ENCODE measurements around the gene CGN.

Gene CGN

DNA sequence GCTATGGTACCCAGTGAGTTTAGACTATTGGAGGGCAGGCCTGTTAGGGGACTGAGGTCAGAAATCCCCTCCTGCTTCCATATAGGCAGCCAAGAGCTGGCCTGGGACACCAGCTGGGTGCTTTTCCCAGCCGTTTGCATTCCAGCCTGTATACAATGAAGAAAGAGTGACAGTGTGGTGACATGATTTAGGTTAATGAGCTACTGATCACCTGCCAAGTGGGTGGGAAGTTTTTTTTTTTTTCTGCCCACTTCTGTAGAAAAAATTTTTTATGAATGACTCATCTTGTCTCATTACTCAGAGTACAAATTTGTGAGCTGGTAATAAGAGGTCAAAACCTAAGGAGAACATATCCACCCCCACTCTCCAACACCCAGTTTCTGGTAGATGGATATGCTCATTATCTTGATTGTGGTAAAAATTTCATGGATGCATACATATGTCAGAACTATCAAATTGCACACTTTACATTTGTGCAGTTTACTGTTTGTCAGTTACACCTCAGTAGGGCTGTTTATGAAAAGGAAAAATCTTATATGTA lies 16.4 kb upstream of the CGN start:
- no peak overlapping the region for H3K4me3 ChIP-seq (replicated peaks; ENCODE audit: low read depth, low read length)
- H3K36me3 ChIP-seq (ENCODE audit: control insufficient read depth, insufficient read depth, low read length) = no peaks in the 10 kb centered on the region
- TF ChIP-seq, protein P1, sequence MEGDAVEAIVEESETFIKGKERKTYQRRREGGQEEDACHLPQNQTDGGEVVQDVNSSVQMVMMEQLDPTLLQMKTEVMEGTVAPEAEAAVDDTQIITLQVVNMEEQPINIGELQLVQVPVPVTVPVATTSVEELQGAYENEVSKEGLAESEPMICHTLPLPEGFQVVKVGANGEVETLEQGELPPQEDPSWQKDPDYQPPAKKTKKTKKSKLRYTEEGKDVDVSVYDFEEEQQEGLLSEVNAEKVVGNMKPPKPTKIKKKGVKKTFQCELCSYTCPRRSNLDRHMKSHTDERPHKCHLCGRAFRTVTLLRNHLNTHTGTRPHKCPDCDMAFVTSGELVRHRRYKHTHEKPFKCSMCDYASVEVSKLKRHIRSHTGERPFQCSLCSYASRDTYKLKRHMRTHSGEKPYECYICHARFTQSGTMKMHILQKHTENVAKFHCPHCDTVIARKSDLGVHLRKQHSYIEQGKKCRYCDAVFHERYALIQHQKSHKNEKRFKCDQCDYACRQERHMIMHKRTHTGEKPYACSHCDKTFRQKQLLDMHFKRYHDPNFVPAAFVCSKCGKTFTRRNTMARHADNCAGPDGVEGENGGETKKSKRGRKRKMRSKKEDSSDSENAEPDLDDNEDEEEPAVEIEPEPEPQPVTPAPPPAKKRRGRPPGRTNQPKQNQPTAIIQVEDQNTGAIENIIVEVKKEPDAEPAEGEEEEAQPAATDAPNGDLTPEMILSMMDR (IDR thresholded peaks at IDR 0.05; ENCODE audit: insufficient read depth, low read length, poor library complexity, severe bottlenecking) = no peak
- DNase-seq (ENCODE audit: extremely low read depth, insufficient read length) = peak; percentile 51
- no peaks in the 10 kb centered on the region for H3K27me3 ChIP-seq (replicated peaks; ENCODE audit: control insufficient read depth, insufficient read depth, low read length)

DNA sequence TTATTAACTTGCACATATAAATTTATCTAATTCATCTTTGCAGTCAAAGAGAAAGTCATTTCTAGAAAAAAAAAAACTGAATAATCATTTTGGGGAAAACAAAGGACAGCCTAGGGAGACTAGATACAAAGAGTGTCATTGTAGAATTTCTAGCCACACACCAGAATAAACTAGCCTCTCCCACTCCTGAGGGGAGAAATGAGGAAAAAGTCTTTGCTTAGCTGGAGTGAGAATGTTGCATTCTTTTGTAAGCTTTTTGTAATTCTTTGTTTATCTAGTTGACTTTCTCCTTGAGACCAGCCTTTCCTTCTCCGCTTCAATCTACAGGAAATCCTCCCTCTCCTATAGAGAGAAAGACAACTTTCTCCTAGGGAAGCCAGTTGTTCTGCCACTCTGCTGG lies 15.9 kb upstream of the CGN start:
- H3K36me3 ChIP-seq (ENCODE audit: control insufficient read depth, insufficient read depth, low read length) = no peaks in the 10 kb centered on the region
- H3K4me3 ChIP-seq (replicated peaks; ENCODE audit: low read depth, low read length) = no peak overlapping the region
- DNase-seq (ENCODE audit: extremely low read depth, insufficient read length) = no peak
- H3K27me3 ChIP-seq (replicated peaks; ENCODE audit: control insufficient read depth, insufficient read depth, low read length) = no peaks in the 10 kb centered on the region
- TF ChIP-seq, protein P1 (IDR thresholded peaks at IDR 0.05; ENCODE audit: insufficient read depth, low read length, poor library complexity, severe bottlenecking) = no peak

DNA sequence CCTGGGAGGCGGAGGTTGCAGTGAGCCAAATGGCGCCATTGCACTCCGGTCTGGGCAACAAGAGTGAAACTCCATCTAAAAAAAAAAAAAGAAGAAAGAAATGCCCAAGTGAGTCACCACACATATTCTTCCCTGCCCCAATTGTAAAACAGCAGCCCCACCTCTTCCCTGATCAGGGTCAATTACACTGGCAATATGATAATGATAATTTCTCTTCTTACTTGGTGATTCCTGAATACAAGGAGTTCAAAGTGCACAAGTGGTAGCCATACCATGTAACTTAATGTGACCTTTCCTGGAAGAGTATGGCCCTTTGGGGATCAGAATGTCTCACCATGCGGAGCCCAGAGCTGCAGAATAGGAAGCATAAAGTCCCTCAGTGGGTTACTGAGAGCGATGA lies 11.8 kb upstream of the CGN start:
- Histone ChIP-seq H3K27me3 (replicated peaks; ENCODE audit: control insufficient read depth, insufficient read depth, low read length) (no peaks in the 10 kb centered on the region; the same call in 1 of the 2 replicates), H3K4me3 (replicated peaks; ENCODE audit: low read depth, low read length) (no peak overlapping the region), H3K36me3 (ENCODE audit: control insufficient read depth, insufficient read depth, low read length) (no peaks in the 10 kb centered on the region)
- TF ChIP-seq, protein P1 (IDR thresholded peaks at IDR 0.05; ENCODE audit: insufficient read depth, low read length, poor library complexity, severe bottlenecking) = no peak
- no peak for DNase-seq (ENCODE audit: extremely low read depth, insufficient read length)

DNA sequence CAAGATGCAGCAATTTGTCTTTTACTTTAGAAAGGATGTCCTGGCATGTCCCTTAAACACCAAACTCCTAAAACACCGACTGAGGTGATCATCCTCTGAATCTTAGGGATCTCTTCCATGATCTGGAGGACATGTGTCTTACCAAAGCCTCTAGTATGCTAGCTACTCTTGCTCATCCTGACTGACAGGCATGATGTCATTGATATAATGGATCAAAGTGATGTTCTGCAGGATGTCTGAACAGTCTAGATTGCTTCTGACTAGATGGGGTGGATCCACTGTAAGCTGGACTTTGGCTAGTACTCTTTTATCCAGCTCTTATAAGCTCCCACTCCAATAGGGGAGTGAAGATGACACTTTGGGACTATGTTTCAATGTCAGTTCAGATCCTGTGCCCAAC lies 11.3 kb upstream of the CGN start:
- TF ChIP-seq, protein P1 (IDR thresholded peaks at IDR 0.05; ENCODE audit: insufficient read depth, low read length, poor library complexity, severe bottlenecking) = no peak
- H3K36me3 ChIP-seq (ENCODE audit: control insufficient read depth, insufficient read depth, low read length) = no peaks in the 10 kb centered on the region
- no peaks in the 10 kb centered on the region; the same call in 1 of the 2 replicates for H3K27me3 ChIP-seq (replicated peaks; ENCODE audit: control insufficient read depth, insufficient read depth, low read length)
- H3K4me3 ChIP-seq (replicated peaks; ENCODE audit: low read depth, low read length) = no peak overlapping the region
- no peak for DNase-seq (ENCODE audit: extremely low read depth, insufficient read length)

DNA sequence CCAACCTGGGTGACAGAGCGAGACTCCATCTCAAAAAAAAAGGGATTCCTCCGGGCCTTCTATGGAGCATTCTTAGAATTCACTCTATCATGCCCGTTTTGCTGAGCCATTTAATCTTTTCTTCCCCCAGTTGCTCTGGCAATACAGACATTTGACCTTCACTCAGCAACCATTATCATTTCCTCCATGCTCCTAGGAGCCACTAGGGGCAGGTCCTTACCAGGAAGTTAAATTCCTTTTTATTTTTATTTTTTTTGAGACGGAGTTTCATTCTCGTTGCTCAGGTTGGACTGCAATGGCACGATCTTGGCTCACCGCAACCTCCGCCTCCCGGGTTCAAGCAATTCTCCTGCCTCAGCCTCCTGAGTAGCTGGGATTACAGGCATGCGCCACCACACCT lies 9.7 kb upstream of the CGN start:
- no peaks in the 10 kb centered on the region; the same call in 1 of the 2 replicates for H3K27me3 ChIP-seq (replicated peaks; ENCODE audit: control insufficient read depth, insufficient read depth, low read length)
- H3K36me3 ChIP-seq (ENCODE audit: control insufficient read depth, insufficient read depth, low read length) = no peaks in the 10 kb centered on the region
- TF ChIP-seq, protein P1 (IDR thresholded peaks at IDR 0.05; ENCODE audit: insufficient read depth, low read length, poor library complexity, severe bottlenecking) = peak; percentile 29
- DNase-seq (ENCODE audit: extremely low read depth, insufficient read length) = no peak
- no peak overlapping the region for H3K4me3 ChIP-seq (replicated peaks; ENCODE audit: low read depth, low read length)

All from GM06990 (cell line).